H1 (cell line): Measurements from ENCODE around the gene EPHA6. TPM values are rescaled to one million over a fixed set of nuclear protein-coding genes. Genes with fewer than 3 reads are reported as not detected.

Experiments
- BRCA1 ChIP-seq: IDR thresholded peaks from 2 replicates; pipeline ENCODE4 v1.6.1; 2012; ENCODE audit warnings: low read depth, low read length, improper control_type of control experiment
- KDM4A ChIP-seq: IDR thresholded peaks from one replicate; pipeline ENCODE4 v1.7.1; 2012; ENCODE audit warnings: low read depth, mild to moderate bottlenecking, moderate library complexity, low read length, inconsistent platforms; ENCODE audit not compliant: severe bottlenecking
- SP1 ChIP-seq: IDR thresholded peaks from 2 replicates; pipeline ENCODE4 v1.6.1; 2011; ENCODE audit warnings: low read depth, low read length
- SUZ12 ChIP-seq: fragments of 200-600 bp; sonication (generic); IDR thresholded peaks from 2 replicates; pipeline ENCODE4 v1.6.1; 2012; ENCODE audit warnings: mild to moderate bottlenecking, inconsistent platforms, low read length, moderate library complexity, mixed read lengths
- USF2 ChIP-seq: IDR thresholded peaks from 2 replicates; pipeline ENCODE4 v1.6.1; 2011; ENCODE audit warnings: low read length, improper control_type of control experiment
- polyA plus RNA-seq, 7 experiments: library from polyadenylated mRNA; depleted of rRNA in 3 of 7; stranded (reverse) in 5 of 7; unstranded in 2 of 7; fragments of >200 nt in 5 of 7; fragments of 200-250 nt in 2 of 7; gene quantifications; 1 replicate in 5 of 7; 2 replicates in 1 of 7; 4 replicates in 1 of 7; pipeline versions ENCODE4 v1.2.1 to v1.2.3, GENCODE V29; 2011 to 2013; ENCODE audit warnings: missing spikeins in 2 of 7, mixed read lengths in 2 of 7
- total RNA-seq: library from RNA; stranded (reverse); fragmentation: NEBNext Ultra II Directional; extraction: Animal tissue kit (Norgen Biotek cat#: 25700); gene quantifications from 2 replicates; pipeline ENCODE4 v1.2.1, GENCODE V29; 2021

The EPHA6 gene
- total and polyA plus RNA-seq, 2 of the 8 experiments (the other 6 are each of a cell fraction or from before 2014, with no cell fraction given) = 0.83 to 3.2 TPM

DNA sequence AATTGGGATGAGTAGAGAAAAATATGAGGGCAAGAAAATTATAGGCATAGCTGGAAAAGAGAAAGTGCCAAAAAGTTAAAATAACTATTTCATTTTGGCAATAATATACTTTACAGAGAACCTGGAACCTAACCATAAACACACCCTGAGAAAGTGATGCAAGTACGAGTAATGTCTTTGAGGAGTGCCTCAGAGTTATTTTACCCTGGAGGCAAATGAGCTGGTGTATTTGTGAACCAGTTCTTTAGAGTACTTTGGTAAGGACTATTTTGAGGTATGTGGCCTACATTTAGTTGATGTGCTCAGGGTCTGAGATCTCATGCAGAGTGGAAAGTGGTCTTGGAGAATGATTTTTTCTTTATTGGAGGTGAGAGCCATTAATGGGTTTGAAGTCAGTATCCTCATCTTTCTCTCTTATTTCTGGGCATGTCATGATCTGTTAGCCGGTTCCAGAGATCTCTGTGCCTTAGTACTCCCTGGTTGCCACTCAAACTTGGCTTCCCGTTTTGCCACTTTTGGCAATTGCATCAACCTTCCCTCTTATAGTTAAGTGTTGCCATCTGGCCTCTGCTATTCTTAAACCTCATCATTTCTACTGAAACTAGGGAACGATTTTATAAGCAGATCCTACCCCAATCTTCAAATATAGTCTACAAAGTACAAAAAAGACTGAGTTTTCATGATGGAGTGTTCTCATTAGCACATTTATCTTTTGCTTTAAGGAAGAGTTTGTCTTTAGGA, 145.7 kb downstream of the EPHA6 start (continued):
- no peak for TF ChIP-seq BRCA1
- no peak for TF ChIP-seq KDM4A
- TF ChIP-seq SUZ12 = no peak
- no peak for TF ChIP-seq SP1
- TF ChIP-seq USF2 = no peak
